Epithelial cell of prostate (primary cell): ENCODE results near the gene OSBPL10.
"Not testable (repeated sequence)": the region's sequence is repeated elsewhere in the genome, so short reads cannot be mapped to it uniquely, and the experiment has no call there.

Experiments used
- DNase-seq: peaks from one replicate; pipeline ENCODE4 v3.0.0-alpha.2; 2011; ENCODE audit warnings: low read depth, low spot score
- H3K27ac ChIP-seq: fragments of 450-650 bp; 2 replicates; pipeline ENCODE4 v1.5.1; 2017; ENCODE audit warnings: mild to moderate bottlenecking

The OSBPL10 gene

GRCh38 chr3:31695280-31696008 lies 285.6 kb downstream of the OSBPL10 start:
- DNase-seq = no peak
- no peak overlapping the region for H3K27ac ChIP-seq

DNA sequence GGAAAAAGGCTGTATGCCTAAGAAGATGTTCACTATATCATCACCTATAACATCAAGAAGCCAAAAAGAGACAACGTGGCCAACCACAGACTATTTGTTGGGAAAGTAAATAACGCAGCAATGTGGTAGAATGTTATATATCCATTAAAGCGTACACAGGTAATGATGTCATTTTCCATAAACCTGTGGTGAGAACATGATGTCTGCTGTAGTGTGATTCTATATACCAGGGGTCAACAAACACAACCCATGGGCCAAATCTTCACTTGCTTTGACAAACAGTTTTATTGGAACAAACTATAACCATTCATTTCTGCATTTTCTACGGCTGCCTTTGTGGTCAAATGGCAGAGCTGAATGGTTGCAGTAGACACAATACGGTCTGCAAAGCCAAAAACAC lies 287.7 kb downstream of the OSBPL10 start:
- no peak overlapping the region for H3K27ac ChIP-seq
- no peak for DNase-seq

- H3K27ac ChIP-seq = no peak overlapping the region
- no peak for DNase-seq
Measured at GRCh38 chr3:31692751-31693150, 288.3 kb downstream of the OSBPL10 start.

- H3K27ac ChIP-seq = no peak overlapping the region
- DNase-seq = no peak
Measured at GRCh38 chr3:31690771-31691170, 290.3 kb downstream of the OSBPL10 start.

DNA sequence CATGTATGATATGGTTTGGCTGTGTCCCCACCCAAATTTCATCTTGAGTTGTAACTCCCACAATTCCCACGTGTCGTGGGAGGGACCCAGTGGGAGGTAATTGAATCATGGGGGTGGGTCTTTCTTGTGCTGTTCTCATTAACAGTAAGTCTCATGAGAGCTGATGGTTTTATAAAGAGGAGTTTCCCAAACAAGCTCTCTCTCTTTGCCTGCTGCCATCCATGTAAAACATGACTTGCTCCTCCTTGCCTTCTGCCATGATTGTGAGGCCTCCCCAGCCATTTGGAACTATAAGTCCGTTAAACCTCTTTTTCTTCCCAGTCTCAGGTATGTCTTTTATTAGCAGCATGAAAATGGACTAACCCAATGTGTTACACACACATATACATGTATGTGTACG lies 291.5 kb downstream of the OSBPL10 start:
- H3K27ac ChIP-seq, DNase-seq: not testable (repeated sequence)

DNA sequence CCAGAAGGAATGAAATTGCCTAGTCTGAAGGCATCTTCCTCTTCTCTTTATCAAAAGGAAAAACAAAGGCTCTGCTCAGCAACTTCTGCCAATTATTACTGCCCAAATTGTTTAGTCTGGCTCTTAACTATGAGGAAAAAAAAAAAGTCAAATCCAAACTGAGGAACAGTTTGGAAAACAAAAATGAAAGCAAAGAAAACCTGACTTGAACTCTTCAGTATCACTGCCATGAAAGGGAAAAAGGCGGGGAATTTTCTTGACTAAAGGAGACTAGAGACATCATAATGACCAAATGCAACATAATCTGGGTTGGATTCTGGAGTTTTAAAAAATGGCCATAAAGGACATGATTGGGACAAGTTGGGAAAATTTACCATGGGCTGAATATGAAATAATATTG lies 292.1 kb downstream of the OSBPL10 start:
- no peak for DNase-seq

GRCh38 chr3:31687020-31687802 lies 293.9 kb downstream of the OSBPL10 start:
- H3K27ac ChIP-seq = no peak overlapping the region
- DNase-seq = no peak

More for the DNA sequence above, 292.1 kb downstream of the OSBPL10 start:
- H3K27ac ChIP-seq = no peak overlapping the region

- no peak for DNase-seq
- no peak overlapping the region for H3K27ac ChIP-seq
Measured at GRCh38 chr3:31680072-31680870, 300.8 kb downstream of the OSBPL10 start.

DNA sequence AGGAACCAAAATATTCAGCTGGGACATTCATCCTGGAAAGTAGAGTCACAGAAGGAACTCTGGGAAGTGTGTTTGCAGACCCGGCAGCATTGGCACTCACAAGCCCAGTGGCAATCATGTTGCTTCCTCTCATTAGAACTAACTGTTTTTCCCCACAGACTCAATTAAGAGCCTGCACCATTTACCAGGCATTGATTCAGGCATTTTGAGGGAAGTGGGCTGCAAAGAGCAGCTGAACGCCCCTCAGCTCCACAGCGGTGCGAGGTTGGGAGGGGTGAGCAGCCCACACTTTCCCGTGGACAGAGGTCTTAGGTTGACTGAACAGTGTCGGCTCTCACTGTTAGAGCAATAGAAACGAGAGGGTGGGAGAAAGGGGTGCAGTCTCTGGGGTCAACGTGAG lies 304.5 kb downstream of the OSBPL10 start:
- no peak overlapping the region for H3K27ac ChIP-seq
- no peak for DNase-seq

GRCh38 chr3:31673950-31674349 lies 307.1 kb downstream of the OSBPL10 start:
- no peak for DNase-seq
- H3K27ac ChIP-seq = no peak overlapping the region

DNA sequence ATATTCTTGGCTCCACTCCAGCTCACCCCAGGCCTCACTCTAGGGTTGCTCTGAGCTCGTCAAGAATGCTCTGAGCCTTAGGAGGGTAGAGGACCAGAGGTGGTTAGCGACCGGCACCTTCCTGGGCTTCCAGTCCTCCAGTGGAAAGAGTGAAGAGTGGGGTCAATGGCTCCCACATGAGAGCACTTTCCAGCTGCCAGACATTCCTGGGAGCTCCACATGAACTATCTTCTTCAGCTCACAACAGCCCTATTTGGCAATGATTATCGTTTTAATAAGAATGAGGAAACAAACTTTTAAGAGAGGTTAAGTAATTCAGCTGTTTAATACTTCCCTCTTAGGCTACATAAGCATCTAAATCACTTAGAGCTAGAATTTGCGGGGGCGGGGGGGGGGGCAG lies 309.1 kb downstream of the OSBPL10 start:
- no peak for DNase-seq
- no peak overlapping the region for H3K27ac ChIP-seq

DNA sequence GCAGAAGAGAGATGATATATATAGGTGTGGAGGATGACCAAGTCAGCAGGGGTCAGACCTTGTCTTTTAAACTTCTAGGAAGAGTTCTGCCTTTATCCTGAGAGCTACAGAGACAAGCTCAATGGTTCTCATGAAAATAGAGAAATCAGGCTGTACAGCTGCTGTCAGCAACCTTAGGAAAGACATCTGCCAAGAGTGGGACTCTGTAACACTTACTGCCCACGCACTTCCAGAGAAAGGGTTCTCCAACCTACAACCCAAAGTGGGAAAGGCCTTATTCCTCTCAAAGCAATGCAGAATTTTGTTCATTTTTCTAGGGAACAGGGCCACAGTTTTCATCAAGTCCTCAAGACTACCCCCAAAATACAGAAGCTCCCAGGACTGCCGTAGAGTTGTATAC lies 309.6 kb downstream of the OSBPL10 start:
- no peak for DNase-seq
- H3K27ac ChIP-seq = no peak overlapping the region

DNA sequence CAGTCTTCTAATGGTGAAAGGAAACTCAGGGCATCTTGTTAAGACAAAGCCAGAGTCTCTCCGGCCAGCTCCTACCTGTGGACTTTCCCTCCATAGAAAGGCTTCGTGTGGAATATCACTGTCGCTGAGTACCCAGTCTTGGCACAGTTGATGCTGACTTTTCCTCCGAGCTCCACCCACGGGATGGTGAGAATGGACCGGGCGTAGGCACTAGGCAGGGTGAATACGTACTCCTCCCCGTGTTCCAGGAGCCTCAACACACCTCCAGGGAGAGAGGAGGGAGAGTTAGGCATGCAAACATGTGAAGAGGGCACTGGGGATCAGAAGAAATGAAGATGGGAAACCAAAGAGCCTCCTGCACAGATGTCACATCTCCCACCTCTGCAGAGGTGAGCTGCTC lies 310.3 kb downstream of the OSBPL10 start:
- DNase-seq = no peak
- no peak overlapping the region for H3K27ac ChIP-seq

- H3K27ac ChIP-seq = no peak overlapping the region
- DNase-seq = no peak
Measured at GRCh38 chr3:31670136-31670535, 310.9 kb downstream of the OSBPL10 start.

- peak; percentile 77 for DNase-seq
- H3K27ac ChIP-seq = peak overlapping the region; percentile 72
Measured at GRCh38 chr3:31668242-31668641, 312.8 kb downstream of the OSBPL10 start.

DNA sequence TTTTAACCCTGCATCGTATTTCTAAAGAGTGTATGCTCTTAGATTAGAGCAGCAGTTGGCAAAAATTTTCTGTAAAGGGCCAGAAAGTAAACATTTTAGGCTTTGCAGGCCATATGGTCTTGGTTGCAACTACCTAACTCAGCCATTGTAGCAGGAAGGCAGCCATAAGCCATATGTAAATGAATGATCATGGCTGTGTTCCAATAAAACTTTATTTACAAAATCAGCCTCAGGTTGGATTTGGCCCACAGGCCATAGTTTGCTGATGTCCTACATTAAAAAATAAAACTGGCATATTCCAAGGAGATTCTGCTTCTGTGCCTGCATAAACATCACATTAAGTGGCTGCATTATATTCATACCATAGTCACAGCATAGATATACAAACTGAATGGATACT lies 313.5 kb downstream of the OSBPL10 start:
- H3K27ac ChIP-seq = peak overlapping the region; percentile 72
- DNase-seq = no peak

- DNase-seq = no peak
Measured at GRCh38 chr3:31664031-31664430, 317.0 kb downstream of the OSBPL10 start.

DNA sequence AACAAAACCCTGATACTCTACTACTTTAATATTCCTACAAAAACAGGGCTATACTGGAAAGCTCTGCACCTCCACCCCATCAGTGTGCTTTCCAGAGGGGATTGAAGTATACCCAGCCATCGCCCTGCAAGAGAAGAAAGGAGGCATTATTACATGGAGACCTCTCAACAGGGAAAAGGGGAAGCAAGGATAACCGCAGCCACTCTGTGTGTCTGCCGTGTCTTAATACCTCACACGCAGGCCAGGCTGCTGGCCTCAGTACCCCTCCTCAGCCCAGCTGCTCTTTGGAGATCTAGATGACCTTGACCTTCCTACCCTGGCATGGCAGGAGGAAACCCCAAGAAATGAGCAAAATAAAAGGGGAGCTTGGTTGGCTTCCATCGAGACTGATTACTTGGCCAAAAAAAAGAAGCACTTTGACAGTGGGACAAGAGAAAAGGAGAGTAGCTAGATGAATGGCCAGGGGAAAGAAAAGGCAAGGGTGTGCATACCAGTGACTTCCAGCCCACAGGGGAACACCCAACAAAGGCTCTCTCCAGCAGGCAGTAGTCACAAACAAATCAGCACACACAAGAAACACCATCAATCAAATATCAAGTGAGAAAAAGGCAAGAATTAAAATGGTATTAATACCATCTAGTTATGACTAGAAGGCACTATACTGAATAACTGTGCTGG lies 318.9 kb downstream of the OSBPL10 start:
- DNase-seq = no peak
- no peak overlapping the region for H3K27ac ChIP-seq

More at GRCh38 chr3:31664031-31664430, 317.0 kb downstream of the OSBPL10 start:
- H3K27ac ChIP-seq = no peak overlapping the region

- no peak for DNase-seq
- no peak overlapping the region for H3K27ac ChIP-seq
Measured at GRCh38 chr3:31661286-31661685, 319.8 kb downstream of the OSBPL10 start.

- DNase-seq = no peak
- no peak overlapping the region for H3K27ac ChIP-seq
Measured at GRCh38 chr3:31659246-31659645, 321.8 kb downstream of the OSBPL10 start.
